ENCODE data around the gene CASP8. TPM values are rescaled to one million over a fixed set of nuclear protein-coding genes. Genes with fewer than 3 reads are reported as not detected.
A peak's percentile ranks its signal among the peaks of the same experiment; 100 is the strongest.

The CASP8 gene
- 35.0 TPM for total RNA-seq

GRCh38 chr2:201260302-201260800, at the start of gene CASP8:
Gene CASP8 (plus strand): TSS chr2:201260536. CDS start chr2:201266487, 5,951 bp downstream.
- peak; percentile 53 to 86 (median 78) for DNase-seq (ENCODE audit: low read depth in 2 of 3, low spot score in 2 of 3)

GRCh38 chr2:201215963-201216362, 44.4 kb upstream of the CASP8 start:
- DNase-seq (ENCODE audit: low read depth in 2 of 3, low spot score in 2 of 3): no peak

GRCh38 chr2:201216918-201217317, 43.4 kb upstream of the CASP8 start:
- no peak for DNase-seq (ENCODE audit: low read depth in 2 of 3, low spot score in 2 of 3)

- no peak for DNase-seq (ENCODE audit: low read depth in 2 of 3, low spot score in 2 of 3)
Measured at GRCh38 chr2:201218780-201219179, 41.6 kb upstream of the CASP8 start.

- DNase-seq (ENCODE audit: low read depth in 2 of 3, low spot score in 2 of 3): no peak
Measured at GRCh38 chr2:201219328-201220096, 40.8 kb upstream of the CASP8 start.

- DNase-seq (ENCODE audit: low read depth in 2 of 3, low spot score in 2 of 3): peak in 1 of 3 donors; percentile 64
Measured at GRCh38 chr2:201220102-201220570, 40.2 kb upstream of the CASP8 start.

- peak in 1 of 3 donors; percentile 16 for DNase-seq (ENCODE audit: low read depth in 2 of 3, low spot score in 2 of 3)
Measured at GRCh38 chr2:201223089-201224073, 37.0 kb upstream of the CASP8 start.

GRCh38 chr2:201228271-201228911, 31.9 kb upstream of the CASP8 start:
- DNase-seq (ENCODE audit: low read depth in 2 of 3, low spot score in 2 of 3): peak in 2 of 3 donors; percentile 50 to 64

- DNase-seq (ENCODE audit: low read depth in 2 of 3, low spot score in 2 of 3): no peak
Measured at GRCh38 chr2:201228912-201229290, 31.4 kb upstream of the CASP8 start.

GRCh38 chr2:201231781-201232466, 28.4 kb upstream of the CASP8 start:
- peak; percentile 87 to 97 (median 96) for DNase-seq (ENCODE audit: low read depth in 2 of 3, low spot score in 2 of 3)

- no peak for DNase-seq (ENCODE audit: low read depth in 2 of 3, low spot score in 2 of 3)
Measured at GRCh38 chr2:201232467-201232815, 27.9 kb upstream of the CASP8 start.

GRCh38 chr2:201233192-201233811, 27.0 kb upstream of the CASP8 start:
- DNase-seq (ENCODE audit: low read depth in 2 of 3, low spot score in 2 of 3): peak; percentile 55 to 94 (median 87)

- no peak for DNase-seq (ENCODE audit: low read depth in 2 of 3, low spot score in 2 of 3)
Measured at GRCh38 chr2:201233812-201234662, 26.3 kb upstream of the CASP8 start.

- DNase-seq (ENCODE audit: low read depth in 2 of 3, low spot score in 2 of 3): no peak
Measured at GRCh38 chr2:201234663-201235135, 25.6 kb upstream of the CASP8 start.

- DNase-seq (ENCODE audit: low read depth in 2 of 3, low spot score in 2 of 3): peak in 2 of 3 donors; percentile 65 to 85
Measured at GRCh38 chr2:201235860-201236811, 24.2 kb upstream of the CASP8 start.

GRCh38 chr2:201237486-201238123, 22.7 kb upstream of the CASP8 start:
- peak in 2 of 3 donors; percentile 54 to 82 for DNase-seq (ENCODE audit: low read depth in 2 of 3, low spot score in 2 of 3)
